ENCODE measurements around the gene RB1.

Gene RB1

GRCh38 chr13:48398450-48399095 is 95.0 kb downstream of the RB1 start:
- no peak overlapping the region for H3K27ac ChIP-seq
- POLR2A ChIA-PET (ENCODE audit: low non-redundant PET) = no interaction called here
- no peak for TF ChIP-seq CTCF (conservative IDR thresholded peaks at IDR 0.05; ENCODE audit: low read depth)
- CTCF ChIA-PET = interaction anchor here (0.5 to 0.6 kb wide), 2 partner anchors 156 to 181 kb away, joined by 3 read pairs; no protein-coding TSS in a partner anchor
- no peak for DNase-seq (ENCODE audit: low spot score)

GRCh38 chr13:48400090-48400694 is 96.6 kb downstream of the RB1 start:
- no peak for TF ChIP-seq CTCF (conservative IDR thresholded peaks at IDR 0.05; ENCODE audit: low read depth)
- no peak overlapping the region for H3K27ac ChIP-seq
- POLR2A ChIA-PET (ENCODE audit: low non-redundant PET) = no interaction called here
- no peak for DNase-seq (ENCODE audit: low spot score)
- CTCF ChIA-PET = no interaction called here

- DNase-seq (ENCODE audit: low spot score) = peak; percentile 77
- H3K27ac ChIP-seq = no peak overlapping the region
- ChIA-PET POLR2A (ENCODE audit: low non-redundant PET) (no interaction called here), CTCF (no interaction called here)
- 0 out of 2 replicates have a peak, but pooled peaks have one; percentile 17 for TF ChIP-seq CTCF (conservative IDR thresholded peaks at IDR 0.05; ENCODE audit: low read depth)
Observed at GRCh38 chr13:48400850-48401291, 97.3 kb downstream of the RB1 start.

- TF ChIP-seq CTCF (conservative IDR thresholded peaks at IDR 0.05; ENCODE audit: low read depth) = no peak
- DNase-seq (ENCODE audit: low spot score) = no peak
- no peak overlapping the region for H3K27ac ChIP-seq
- ChIA-PET POLR2A (ENCODE audit: low non-redundant PET) (no interaction called here), CTCF (no interaction called here)
Observed at GRCh38 chr13:48401480-48401879, 97.9 kb downstream of the RB1 start.

- no peak for TF ChIP-seq CTCF (conservative IDR thresholded peaks at IDR 0.05; ENCODE audit: low read depth)
- no peak for DNase-seq (ENCODE audit: low spot score)
- no peak overlapping the region for H3K27ac ChIP-seq
- POLR2A ChIA-PET (ENCODE audit: low non-redundant PET) = no interaction called here
- CTCF ChIA-PET = interaction anchor here (1.0 kb wide), 1 partner anchor 48 kb away, joined by 3 read pairs; no protein-coding TSS in a partner anchor
Observed at GRCh38 chr13:48402325-48402932, 98.9 kb downstream of the RB1 start.

GRCh38 chr13:48403151-48403631 is 99.6 kb downstream of the RB1 start:
- ChIA-PET CTCF (interaction anchor here (1.0 kb wide), 1 partner anchor 47 kb away, joined by 3 read pairs; no protein-coding TSS in a partner anchor), POLR2A (ENCODE audit: low non-redundant PET) (no interaction called here)
- TF ChIP-seq CTCF (conservative IDR thresholded peaks at IDR 0.05; ENCODE audit: low read depth) = no peak
- DNase-seq (ENCODE audit: low spot score) = no peak
- 0 out of 2 replicates have a peak overlapping the region, but pooled peaks have one; percentile 58 for H3K27ac ChIP-seq

All from RWPE1 (cell line).